Activated CD4-positive, CD25-positive, alpha-beta regulatory T cell treated with anti-CD3 and anti-CD28 coated beads, Interleukin-2, amount 50 U/mL, for 16 hours (primary cell): ENCODE data around the gene CREB3.

Source experiments
- DNase-seq: peaks from one replicate; pipeline ENCODE4 v3.0.0-alpha.2; 2020; ENCODE audit warnings: low read depth, low spot score

The CREB3 gene

DNA sequence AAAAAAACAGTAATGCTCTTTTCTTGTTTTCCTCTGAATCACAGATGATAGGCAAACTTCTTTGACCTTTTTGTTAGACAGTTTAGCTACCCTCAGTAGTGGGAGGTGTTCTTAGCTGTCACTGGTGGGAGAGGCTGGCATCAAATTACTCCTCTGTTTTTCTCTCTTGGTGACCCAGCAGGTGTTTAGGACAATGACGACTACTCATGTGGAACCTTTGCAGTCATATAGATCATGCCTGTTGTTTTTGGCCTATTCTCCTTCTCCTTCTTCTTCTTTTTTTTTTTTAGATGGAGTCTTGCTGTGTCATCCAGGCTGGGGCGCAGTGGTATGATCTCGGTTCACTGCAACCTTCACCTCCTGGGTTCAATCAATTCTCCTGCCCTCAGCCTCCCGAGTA is 43.6 kb downstream of the CREB3 start:
- no peak for DNase-seq

DNA sequence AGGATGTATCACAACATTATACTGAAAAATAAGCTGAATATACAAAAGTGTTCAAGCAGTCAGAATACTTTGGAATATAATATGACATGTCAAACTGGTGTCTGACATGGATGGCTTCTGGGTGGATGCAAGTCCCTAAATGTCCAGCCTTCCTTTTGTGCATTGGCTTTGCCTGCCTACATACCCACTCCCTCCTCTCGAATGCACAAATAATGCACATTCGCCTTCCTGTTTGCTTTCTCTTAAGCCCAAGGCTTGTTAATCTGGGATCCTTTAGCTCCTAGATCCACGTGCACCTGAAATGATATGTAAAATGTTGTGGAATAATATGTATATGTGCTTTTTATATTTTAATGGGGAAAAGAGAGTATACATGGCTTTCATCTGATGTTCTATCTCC is 46.0 kb downstream of the CREB3 start:
- no peak for DNase-seq

DNA sequence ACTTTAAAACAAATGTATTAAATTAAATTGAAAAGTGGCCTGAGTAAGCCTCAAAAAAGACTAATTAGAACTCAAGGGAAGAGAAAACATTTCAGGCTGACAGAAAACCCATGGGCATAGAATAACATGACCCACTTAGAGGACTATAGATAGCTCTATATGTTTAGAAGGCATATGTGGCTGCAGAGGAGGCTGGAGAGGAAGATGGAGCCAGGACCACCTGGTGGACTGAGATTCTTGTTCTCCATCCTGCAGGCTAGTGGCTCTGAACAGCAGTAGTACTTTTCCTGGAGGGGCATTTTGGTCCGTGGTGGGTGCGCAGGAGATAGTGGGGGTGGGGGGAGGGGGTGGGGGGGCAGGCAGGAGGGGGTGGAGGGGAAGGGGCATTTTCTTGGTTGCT is 48.6 kb downstream of the CREB3 start:
- no peak for DNase-seq

DNA sequence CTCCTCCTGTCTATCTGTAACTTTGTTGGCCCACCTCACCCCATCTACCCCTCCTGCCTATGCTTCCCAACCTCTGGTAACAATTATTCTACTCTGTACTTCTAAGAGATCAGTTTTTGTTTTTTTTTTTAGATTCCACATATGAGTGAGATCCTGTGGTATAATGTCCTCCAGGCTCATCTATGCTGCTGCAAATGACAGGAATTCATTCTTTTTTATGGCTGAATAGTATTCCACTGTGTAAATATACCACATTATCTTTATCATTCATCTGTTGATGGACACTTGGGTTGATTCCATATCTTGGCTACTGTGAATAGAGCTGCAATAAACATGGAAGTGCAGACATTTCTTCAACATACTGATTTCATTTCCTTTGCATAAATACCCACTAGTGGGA is 51.0 kb downstream of the CREB3 start:
- no peak for DNase-seq
